Articular chondrocyte of knee joint (primary cell): ENCODE measurements around the gene PPA1. TPM values are rescaled to one million over a fixed set of nuclear protein-coding genes. Genes with fewer than 3 reads are reported as not detected.

ENCODE experiments used
- small RNA-seq: library from RNA; depleted of rRNA; stranded (forward); fragments of <200 nt; gene quantifications from one replicate; pipeline ENCODE3, GENCODE V24; 2012
- total RNA-seq: library from RNA; depleted of rRNA; stranded (reverse); fragments of >200 nt; gene quantifications from 2 replicates; pipeline ENCODE4 v1.2.3, GENCODE V29; 2012

The PPA1 gene
- 234 and 268 TPM in 2 replicates for total RNA-seq

DNA sequence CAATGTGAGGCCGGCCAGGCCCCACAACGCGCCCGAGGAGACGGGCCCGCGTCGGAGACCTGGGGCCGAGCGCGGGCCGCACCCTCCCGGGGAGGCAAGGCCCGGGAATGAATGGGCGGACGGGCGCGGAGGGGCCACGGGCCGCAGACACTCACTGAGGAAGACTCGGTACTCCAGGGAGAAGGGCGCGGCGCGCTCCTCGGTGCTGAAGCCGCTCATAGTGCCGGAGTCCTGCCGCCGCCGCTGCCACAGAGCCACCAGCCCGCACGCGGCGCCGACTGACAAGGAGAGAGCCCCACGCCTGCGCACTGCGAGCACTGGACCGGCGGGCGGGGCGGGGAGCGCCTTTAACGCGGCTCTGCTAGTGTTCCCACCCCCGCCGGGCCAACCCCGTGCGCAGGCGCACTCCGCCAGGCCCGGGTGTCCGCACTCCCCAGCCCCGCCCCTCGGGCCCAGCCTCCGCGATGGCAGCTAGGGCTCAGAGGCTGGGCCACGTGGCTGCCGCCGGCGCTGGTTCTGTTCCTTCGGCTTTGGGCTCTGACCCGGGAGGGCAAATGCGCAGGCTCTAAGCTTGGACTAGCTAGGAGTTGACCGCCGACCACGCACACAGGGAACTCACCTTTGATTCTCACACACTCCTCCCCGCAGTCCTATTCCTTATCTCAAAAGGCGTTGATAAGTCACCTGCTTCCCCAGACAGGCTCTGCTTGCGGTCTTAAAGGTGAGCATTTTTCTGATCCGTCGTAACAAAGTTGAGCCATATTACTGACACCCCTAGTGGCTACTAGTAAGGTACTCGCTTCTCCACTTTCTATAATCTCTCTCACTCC, at the start of gene PPA1:
Gene PPA1, minus strand, starts transcription at position 321 of the 830 bp plus-strand sequence. Its CDS starts 102 bp downstream, at position 219.

Small RNA genes within 50 kb of the gene (small RNA-seq; reads per million reads assigned to genes)
- gene RPS25P9: not detected

Other genes starting within 250 kb of the PPA1 start
- gene MACROH2A2, start 180.6 kb downstream of the PPA1 start, total RNA-seq: 12.9 and 15.3 TPM in 2 replicates
- 8.2 and 9.1 TPM in 2 replicates for gene AIFM2, start 100.6 kb downstream of the PPA1 start, total RNA-seq
- 8.0 and 8.2 TPM in 2 replicates for gene TYSND1, start 86.7 kb downstream of the PPA1 start, total RNA-seq
- gene SAR1A, start 62.9 kb downstream of the PPA1 start, total RNA-seq: 272 and 291 TPM in 2 replicates
- gene NPFFR1, start 50.6 kb upstream of the PPA1 start, total RNA-seq: not detected in 2 replicates
- 5.2 and 6.4 TPM in 2 replicates for gene LRRC20, start 149.2 kb upstream of the PPA1 start, total RNA-seq
- 54.6 and 56.0 TPM in 2 replicates for gene EIF4EBP2, start 170.7 kb upstream of the PPA1 start, total RNA-seq
- gene NODAL, start 208.3 kb upstream of the PPA1 start, total RNA-seq: not detected in 2 replicates
- gene PALD1, start 245.3 kb upstream of the PPA1 start, total RNA-seq: 1.8 and 4.3 TPM in 2 replicates